ENCODE results near the gene STK32B.

DNA sequence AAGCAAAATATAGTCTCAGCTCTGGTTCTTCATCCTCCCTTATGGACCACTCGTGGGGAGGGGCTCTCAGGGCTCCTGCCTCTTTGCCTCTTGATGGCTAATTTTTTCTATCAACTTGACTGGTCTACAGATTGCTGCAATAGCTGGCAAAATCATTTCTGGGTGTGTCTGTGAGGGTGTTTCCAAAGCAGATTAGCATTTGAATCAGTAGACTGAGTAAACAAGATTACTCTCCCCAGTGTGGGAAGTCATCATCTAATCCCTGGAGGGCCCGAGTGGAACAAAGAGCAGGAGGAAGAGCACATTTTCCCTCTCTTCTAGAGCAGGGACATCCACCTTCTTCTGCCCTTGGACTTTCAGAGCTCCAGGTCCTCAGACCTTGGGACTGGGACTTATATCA is 153.5 kb downstream of the STK32B start:
- TF ChIP-seq, protein P1, sequence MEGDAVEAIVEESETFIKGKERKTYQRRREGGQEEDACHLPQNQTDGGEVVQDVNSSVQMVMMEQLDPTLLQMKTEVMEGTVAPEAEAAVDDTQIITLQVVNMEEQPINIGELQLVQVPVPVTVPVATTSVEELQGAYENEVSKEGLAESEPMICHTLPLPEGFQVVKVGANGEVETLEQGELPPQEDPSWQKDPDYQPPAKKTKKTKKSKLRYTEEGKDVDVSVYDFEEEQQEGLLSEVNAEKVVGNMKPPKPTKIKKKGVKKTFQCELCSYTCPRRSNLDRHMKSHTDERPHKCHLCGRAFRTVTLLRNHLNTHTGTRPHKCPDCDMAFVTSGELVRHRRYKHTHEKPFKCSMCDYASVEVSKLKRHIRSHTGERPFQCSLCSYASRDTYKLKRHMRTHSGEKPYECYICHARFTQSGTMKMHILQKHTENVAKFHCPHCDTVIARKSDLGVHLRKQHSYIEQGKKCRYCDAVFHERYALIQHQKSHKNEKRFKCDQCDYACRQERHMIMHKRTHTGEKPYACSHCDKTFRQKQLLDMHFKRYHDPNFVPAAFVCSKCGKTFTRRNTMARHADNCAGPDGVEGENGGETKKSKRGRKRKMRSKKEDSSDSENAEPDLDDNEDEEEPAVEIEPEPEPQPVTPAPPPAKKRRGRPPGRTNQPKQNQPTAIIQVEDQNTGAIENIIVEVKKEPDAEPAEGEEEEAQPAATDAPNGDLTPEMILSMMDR (conservative IDR thresholded peaks at IDR 0.05), result no peak
- no peak for TF ChIP-seq ZFX (IDR thresholded peaks at IDR 0.05)

Data from C4-2B (cell line).